HG02610 (cell line): ENCODE measurements around the gene ZNF318.
"Not testable (repeated sequence)": the region's sequence is repeated elsewhere in the genome, so short reads cannot be mapped to it uniquely, and the experiment has no call there.

ENCODE experiments used
- ATAC-seq: cut with Tn5 transposase; IDR thresholded peaks from one replicate; pipeline ENCODE4 v1.9.1; 2021; ENCODE audit warnings: mild to moderate bottlenecking, moderate library complexity; ENCODE audit not compliant: unreplicated experiment

The ZNF318 gene

GRCh38 chr6:43386492-43386891 is 17.0 kb upstream of the ZNF318 start:
- no peak for ATAC-seq

GRCh38 chr6:43383021-43383667 is 13.7 kb upstream of the ZNF318 start:
- ATAC-seq = no peak

- ATAC-seq = not testable (repeated sequence)
Observed at GRCh38 chr6:43380858-43381257, 11.4 kb upstream of the ZNF318 start.

GRCh38 chr6:43378631-43379030 is 9.2 kb upstream of the ZNF318 start:
- no peak for ATAC-seq

GRCh38 chr6:43377710-43378229 is 8.3 kb upstream of the ZNF318 start:
- no peak for ATAC-seq

GRCh38 chr6:43376551-43376981 is 7.1 kb upstream of the ZNF318 start:
- peak; percentile 69 for ATAC-seq

GRCh38 chr6:43375693-43376092 is 6.2 kb upstream of the ZNF318 start:
- ATAC-seq = no peak

- ATAC-seq = no peak
Observed at GRCh38 chr6:43373252-43373875, 3.9 kb upstream of the ZNF318 start.

- peak; percentile 1 for ATAC-seq
Observed at GRCh38 chr6:43370003-43370580, 645 bp upstream of the ZNF318 start.

- peak; percentile 0 for ATAC-seq
Observed at GRCh38 chr6:43368259-43369160, 937 bp downstream of the ZNF318 start.

- no peak for ATAC-seq
Observed at GRCh38 chr6:43367245-43367984, 2.0 kb downstream of the ZNF318 start.

- ATAC-seq = no peak
Observed at GRCh38 chr6:43361269-43361668, 8.2 kb downstream of the ZNF318 start.

- ATAC-seq = no peak
Observed at GRCh38 chr6:43359831-43360230, 9.6 kb downstream of the ZNF318 start.

- ATAC-seq = no peak
Observed at GRCh38 chr6:43359381-43359780, 10.1 kb downstream of the ZNF318 start.

- no peak for ATAC-seq
Observed at GRCh38 chr6:43355862-43356590, 13.4 kb downstream of the ZNF318 start.

GRCh38 chr6:43351951-43352350 is 17.5 kb downstream of the ZNF318 start:
- not testable (repeated sequence) for ATAC-seq

GRCh38 chr6:43347444-43347843 is 22.0 kb downstream of the ZNF318 start:
- ATAC-seq = no peak

- ATAC-seq = no peak
Observed at GRCh38 chr6:43347021-43347420, 22.4 kb downstream of the ZNF318 start.

GRCh38 chr6:43346243-43346642 is 23.2 kb downstream of the ZNF318 start:
- ATAC-seq = not testable (repeated sequence)

- peak; percentile 64 for ATAC-seq
Observed at GRCh38 chr6:43339168-43339567, 30.3 kb downstream of the ZNF318 start.
